ENCODE measurements around the gene PRRC2A.
A peak's percentile ranks its signal among the peaks of the same experiment; 100 is the strongest.
"Not testable (repeated sequence)": the region's sequence is repeated elsewhere in the genome, so short reads cannot be mapped to it uniquely, and the experiment has no call there.

PRRC2A gene

GRCh38 chr6:31585491-31585890 is 35.0 kb upstream of the PRRC2A start:
- DNase-seq (ENCODE audit: low read depth in 2 of 2) = no peak

- DNase-seq (ENCODE audit: low read depth in 2 of 2) = no peak
Measured at GRCh38 chr6:31586008-31586407, 34.5 kb upstream of the PRRC2A start, which contains the start of gene LST1. LST1 (plus strand) TSS chr6:31586277; CDS start chr6:31587300, 1,023 bp downstream.

GRCh38 chr6:31586599-31587281 is 33.8 kb upstream of the PRRC2A start:
- no peak for DNase-seq (ENCODE audit: low read depth in 2 of 2)

DNA sequence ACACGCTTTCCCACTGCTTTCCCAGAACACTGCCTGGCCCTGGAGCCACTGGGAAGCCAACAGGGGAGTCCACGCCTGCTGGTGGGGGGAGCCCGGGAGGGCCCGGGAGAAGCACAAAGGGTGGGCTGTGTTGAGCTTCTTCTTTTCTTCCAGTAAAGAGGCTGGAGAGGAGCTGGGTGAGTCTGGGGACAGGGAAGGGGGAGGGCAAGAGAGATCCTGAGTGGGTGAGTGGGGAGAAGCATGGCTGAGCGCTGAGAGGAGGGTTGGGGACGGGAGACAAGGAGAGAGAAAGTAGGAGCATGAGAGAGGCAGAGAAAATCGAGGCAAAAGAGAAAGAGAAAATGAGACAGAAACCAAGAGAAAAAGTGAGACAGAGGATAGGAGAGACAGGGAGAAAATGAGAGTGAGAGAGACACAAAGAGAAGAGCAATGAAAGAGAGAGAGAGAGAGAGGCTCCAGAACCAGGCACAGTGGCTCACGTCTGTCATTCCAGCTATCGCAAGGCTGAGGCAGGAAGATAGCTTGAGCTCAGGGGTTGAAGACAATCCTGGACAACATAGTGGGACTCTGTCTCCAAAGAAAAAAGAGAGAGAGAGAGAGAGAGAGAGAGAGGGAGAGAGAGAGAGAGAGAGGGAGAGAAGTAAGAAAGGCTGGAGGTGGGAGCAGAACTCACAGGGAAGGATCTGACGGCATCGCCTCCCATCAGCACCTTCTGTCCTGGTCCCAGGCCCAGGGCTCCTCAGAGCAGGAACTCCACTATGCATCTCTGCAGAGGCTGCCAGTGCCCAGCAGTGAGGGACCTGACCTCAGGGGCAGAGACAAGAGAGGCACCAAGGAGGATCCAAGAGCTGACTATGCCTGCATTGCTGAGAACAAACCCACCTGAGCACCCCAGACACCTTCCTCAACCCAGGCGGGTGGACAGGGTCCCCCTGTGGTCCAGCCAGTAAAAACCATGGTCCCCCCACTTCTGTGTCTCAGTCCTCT is 32.4 kb upstream of the PRRC2A start:
- DNase-seq (ENCODE audit: low read depth in 2 of 2) = no peak

- no peak for DNase-seq (ENCODE audit: low read depth in 2 of 2)
Measured at GRCh38 chr6:31588871-31589650, 31.5 kb upstream of the PRRC2A start.

GRCh38 chr6:31590691-31591090 is 29.8 kb upstream of the PRRC2A start:
- DNase-seq (ENCODE audit: low read depth in 2 of 2) = not testable (repeated sequence)

GRCh38 chr6:31592396-31592771 is 28.1 kb upstream of the PRRC2A start:
- no peak for DNase-seq (ENCODE audit: low read depth in 2 of 2)

- no peak for DNase-seq (ENCODE audit: low read depth in 2 of 2)
Measured at GRCh38 chr6:31597006-31597405, 23.5 kb upstream of the PRRC2A start.

GRCh38 chr6:31607317-31607716 is 13.2 kb upstream of the PRRC2A start:
- DNase-seq (ENCODE audit: low read depth in 2 of 2) = no peak

DNA sequence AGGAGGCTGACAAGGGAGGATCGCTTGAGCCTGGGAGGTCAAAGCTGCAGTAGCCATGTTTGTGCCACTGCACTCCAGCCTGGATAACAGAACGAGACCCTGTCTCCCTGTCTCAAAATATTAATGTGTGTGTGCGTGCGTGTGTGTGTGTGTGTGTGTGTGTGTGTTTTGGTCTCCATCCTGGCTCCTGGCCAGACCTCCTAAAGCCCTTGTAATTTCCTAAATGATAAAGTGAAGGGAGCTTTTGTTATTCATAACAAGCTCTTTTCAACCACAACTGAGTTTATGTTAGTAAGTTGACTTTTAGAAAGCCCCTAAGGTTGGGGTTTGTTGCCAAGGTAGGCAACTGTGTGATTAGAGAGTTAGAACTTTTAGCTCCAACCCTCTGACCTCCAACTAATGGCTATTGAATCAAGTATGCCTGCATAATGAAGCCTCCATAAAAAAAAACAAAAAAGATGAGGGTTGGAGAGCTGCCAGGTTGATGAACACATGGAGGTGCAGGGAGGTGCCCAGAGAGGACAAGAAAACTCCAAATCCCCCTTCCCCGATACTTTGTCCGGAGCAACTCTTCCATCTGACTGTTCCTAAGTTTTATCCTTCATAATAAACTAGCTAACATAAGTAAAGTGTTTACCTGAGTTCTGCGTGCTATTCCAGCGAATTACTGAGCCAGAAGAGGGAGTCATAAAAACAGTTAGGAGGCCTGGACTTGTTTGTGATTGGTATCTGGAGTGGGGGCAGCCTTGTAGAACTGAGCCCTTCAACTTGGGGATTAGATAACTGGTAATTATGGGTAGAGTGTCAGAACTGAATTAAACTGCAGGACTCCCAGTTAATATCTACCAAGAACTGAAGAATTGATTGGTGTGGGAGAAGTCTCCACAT is 10.8 kb upstream of the PRRC2A start:
- DNase-seq (ENCODE audit: low read depth in 2 of 2) = no peak

DNA sequence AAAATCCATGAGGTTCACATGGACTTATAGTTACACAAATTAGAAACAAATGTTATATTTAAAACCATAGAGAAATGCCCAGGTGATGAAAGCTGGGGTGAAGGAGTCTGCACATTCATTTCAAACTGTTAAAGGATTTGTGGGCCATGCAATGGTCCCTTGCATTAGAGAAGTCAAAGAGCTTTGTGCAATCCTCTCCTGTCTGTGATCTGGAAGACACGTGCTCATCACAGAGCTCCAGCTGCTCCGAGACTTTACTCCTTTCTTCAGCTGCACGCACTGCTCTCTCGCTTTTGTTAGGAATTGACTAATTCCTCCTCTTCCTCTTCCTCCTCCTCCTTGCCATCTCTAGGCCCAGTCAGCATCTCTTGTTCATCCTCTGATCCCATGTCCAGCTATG is 9.5 kb upstream of the PRRC2A start:
- DNase-seq (ENCODE audit: low read depth in 2 of 2) = no peak

GRCh38 chr6:31614075-31614619 is 6.4 kb upstream of the PRRC2A start:
- no peak for DNase-seq (ENCODE audit: low read depth in 2 of 2)

GRCh38 chr6:31614684-31615578 is 5.6 kb upstream of the PRRC2A start, which contains the start of gene AIF1:
AIF1 (plus strand) TSS chr6:31615234; CDS start chr6:31615330, 96 bp downstream.
- no peak for DNase-seq (ENCODE audit: low read depth in 2 of 2)

DNA sequence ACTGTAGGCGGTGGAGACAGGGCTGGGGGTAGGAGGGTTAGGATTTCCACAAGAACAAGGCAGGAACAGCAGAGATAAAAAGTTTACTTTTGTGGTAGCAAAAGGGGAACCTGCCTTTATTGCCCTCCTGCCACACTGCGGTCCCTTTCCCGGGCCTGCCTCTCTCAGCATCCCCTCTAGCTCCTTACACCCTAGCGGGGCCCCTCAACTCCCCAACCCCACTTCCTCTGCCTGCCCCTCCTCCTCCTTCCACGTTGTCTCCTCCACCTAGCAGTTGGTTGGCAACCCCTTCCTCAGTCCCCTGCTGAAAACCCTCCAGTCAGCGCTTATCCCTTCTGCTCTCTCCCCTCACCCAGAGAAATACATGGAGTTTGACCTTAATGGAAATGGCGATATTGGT is 4.8 kb upstream of the PRRC2A start:
- DNase-seq (ENCODE audit: low read depth in 2 of 2) = no peak

DNA sequence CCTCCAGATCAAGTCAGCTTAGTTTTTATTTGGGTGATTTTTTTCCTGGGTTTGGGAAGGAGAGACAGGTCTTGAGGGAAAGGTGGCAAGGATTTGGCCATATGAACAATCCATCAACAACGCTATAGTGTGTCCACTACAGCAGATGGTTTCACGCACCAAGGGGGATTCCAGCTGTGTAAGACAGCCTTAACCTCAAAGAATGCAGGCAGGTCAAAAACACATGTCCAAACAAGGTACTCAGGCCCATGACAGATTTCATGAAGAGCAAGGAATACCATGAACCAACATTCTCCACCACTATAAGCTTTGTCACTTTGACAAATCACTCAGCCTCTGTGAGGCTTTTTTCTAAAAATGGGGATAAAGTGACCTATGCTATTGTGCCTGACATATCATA is 3.5 kb upstream of the PRRC2A start:
- no peak for DNase-seq (ENCODE audit: low read depth in 2 of 2)

- DNase-seq (ENCODE audit: low read depth in 2 of 2) = peak; percentile 92 to 94
Measured at GRCh38 chr6:31619805-31620585, 520 bp upstream of the PRRC2A start.

GRCh38 chr6:31621320-31621939 is 915 bp downstream of the PRRC2A start:
- DNase-seq (ENCODE audit: low read depth in 2 of 2) = no peak

- DNase-seq (ENCODE audit: low read depth in 2 of 2) = no peak
Measured at GRCh38 chr6:31621991-31622390, 1.5 kb downstream of the PRRC2A start.
